ENCODE measurements around the gene ZNF35. TPM values are rescaled to one million over a fixed set of nuclear protein-coding genes. Genes with fewer than 3 reads are reported as not detected.

ZNF35 gene
- total and polyA plus RNA-seq, 2 of the 8 experiments (the other 6 are each of a cell fraction or from before 2014, with no cell fraction given), result 2.9 to 20.0 TPM

- no peak overlapping the region for H2BK120ac ChIP-seq (replicated peaks; ENCODE audit: low read depth, low read length)
- no peak overlapping the region for H2AK5ac ChIP-seq (ENCODE audit: low read depth, low read length)
- WGBS, 2 experiments (ENCODE audit: extremely low coverage in 1 of 2, insufficient coverage in 1 of 2, insufficient read length in 1 of 2, insufficient replicate concordance in 2 of 2, low coverage in 1 of 2, low lambda C conversion rate in 2 of 2, missing lambda C conversion rate in 1 of 2), result 95% methylated on average over 4 of the region's 4 CpGs; no CpG with 5 or more reads in 1 of the 2 experiments
- no peak overlapping the region for H3K4ac ChIP-seq (replicated peaks; ENCODE audit: insufficient read length, low read depth, low read length)
- H2BK5ac ChIP-seq (ENCODE audit: low read depth, low read length), result no peak overlapping the region
- peaks cover 39 to 42% of the 10 kb centered on the region in 2 experiments for H3K9me3 ChIP-seq (ENCODE audit: insufficient read depth in 2 of 2, low read depth in 1 of 2, low read length in 1 of 2)
- no peak overlapping the region for H3K14ac ChIP-seq (ENCODE audit: insufficient read length)
- H3K4me1 ChIP-seq (replicated peaks in 1 of 4; ENCODE audit: control insufficient read depth in 3 of 4, insufficient read depth in 4 of 4, low read length in 3 of 4), result no peaks in the 10 kb centered on the region
- H3K23me2 ChIP-seq (ENCODE audit: low read depth, low read length), result no peaks in the 10 kb centered on the region
- no peak overlapping the region for H3K18ac ChIP-seq (ENCODE audit: extremely low read depth, low read length)
- H3K79me1 ChIP-seq (ENCODE audit: low read depth, low read length), result no peaks in the 10 kb centered on the region
- no peak overlapping the region for H2AFZ ChIP-seq (ENCODE audit: low read length)
- no peak overlapping the region for H3K4me2 ChIP-seq (ENCODE audit: insufficient read depth in 1 of 2, low read depth in 2 of 2, low read length in 2 of 2)
- no peaks in the 10 kb centered on the region for H3K79me2 ChIP-seq (ENCODE audit: control insufficient read depth in 1 of 2, insufficient read depth in 2 of 2, low read length in 2 of 2)
- H2BK20ac ChIP-seq (ENCODE audit: low read length), result no peak overlapping the region
- FAIRE-seq, result no peak
- no peak overlapping the region for H3K27ac ChIP-seq (ENCODE audit: low read depth, low read length)
- no peak overlapping the region for H4K5ac ChIP-seq (ENCODE audit: insufficient read length, low read depth, low read length)
- H4K91ac ChIP-seq (replicated peaks; ENCODE audit: insufficient read length, low read length), result no peak overlapping the region
- H4K8ac ChIP-seq (ENCODE audit: extremely low read depth, insufficient read depth, low read length), result no peak overlapping the region
- no peak overlapping the region for H3K23ac ChIP-seq (ENCODE audit: insufficient read length)
- CTCF ChIA-PET (ENCODE audit: partially characterized antibody), result no interaction called here
- POLR2A ChIA-PET (ENCODE audit: partially characterized antibody), result no interaction called here
- no peak overlapping the region for H2BK15ac ChIP-seq (ENCODE audit: low read length)
- H3K9ac ChIP-seq (replicated peaks in 1 of 4; ENCODE audit: extremely low read depth in 1 of 4, low read depth in 3 of 4, low read length in 3 of 4), result no peak overlapping the region
- H3K4me3 ChIP-seq (ENCODE audit: extremely low read depth in 1 of 4, insufficient read depth in 2 of 4, low read depth in 3 of 4, low read length in 4 of 4), result no peak overlapping the region
- no peak overlapping the region for H2BK12ac ChIP-seq (ENCODE audit: low read depth, low read length)
- DNase-seq (ENCODE audit: low read depth in 1 of 2, low spot score in 2 of 2), result no peak
- no peak overlapping the region for H3K56ac ChIP-seq (replicated peaks; ENCODE audit: insufficient read length, low read depth, low read length)
- H3K27me3 ChIP-seq (replicated peaks in 1 of 4; ENCODE audit: control insufficient read depth in 3 of 4, extremely low read depth in 1 of 4, insufficient read depth in 3 of 4, low read length in 3 of 4), result no peaks in the 10 kb centered on the region
- H3K36me3 ChIP-seq (ENCODE audit: control insufficient read depth in 2 of 4, insufficient read depth in 4 of 4, low read length in 3 of 4), result peaks cover 17 to 50% (median 34%) of the 10 kb centered on the region in 4 experiments
- H4K20me1 ChIP-seq (replicated peaks in 1 of 2; ENCODE audit: control insufficient read depth in 1 of 2, insufficient read depth in 2 of 2, low read length in 2 of 2), result no peaks in the 10 kb centered on the region
- TF ChIP-seq YY1 (IDR thresholded peaks at IDR 0.05; ENCODE audit: low read depth, low read length) (no peak), SIN3A (conservative IDR thresholded peaks at IDR 0.05 in 1 of 2, IDR thresholded peaks at IDR 0.05 in 1 of 2; ENCODE audit: low read depth in 1 of 2, low read length in 2 of 2) (no peak), POLR2A (IDR thresholded peaks at IDR 0.05; ENCODE audit: control extremely low read depth in 1 of 2, low read depth in 2 of 2, low read length in 2 of 2) (no peak), TEAD4 (IDR thresholded peaks at IDR 0.05; ENCODE audit: low read depth, low read length) (no peak), PHF8 (conservative IDR thresholded peaks at IDR 0.05; ENCODE audit: low read depth, low read length) (no peak)
Observed at GRCh38 chr3:44643024-44643423, 5.5 kb upstream of the ZNF35 start.

Measured in H1 (cell line).